EH (cell line): ENCODE data around the gene TSPAN8.
"Not testable (repeated sequence)": the region's sequence is repeated elsewhere in the genome, so short reads cannot be mapped to it uniquely, and the experiment has no call there.

Experiments used
- DNase-seq: peaks from one replicate; pipeline ENCODE4 v3.0.0-alpha.2; 2015; ENCODE audit warnings: low read depth

Gene TSPAN8

GRCh38 chr12:71164166-71164565, 6.4 kb upstream of the TSPAN8 start:
- DNase-seq: no peak

- DNase-seq: no peak
Observed at GRCh38 chr12:71162832-71163763, 5.3 kb upstream of the TSPAN8 start.

GRCh38 chr12:71161591-71161990, 3.8 kb upstream of the TSPAN8 start:
- DNase-seq: no peak

GRCh38 chr12:71160585-71160984, 2.8 kb upstream of the TSPAN8 start:
- DNase-seq: no peak

- DNase-seq: no peak
Observed at GRCh38 chr12:71159878-71160277, 2.1 kb upstream of the TSPAN8 start.

- DNase-seq: no peak
Observed at GRCh38 chr12:71159264-71159663, 1.5 kb upstream of the TSPAN8 start.

- no peak for DNase-seq
Observed at GRCh38 chr12:71158361-71158882, 623 bp upstream of the TSPAN8 start.

- DNase-seq: no peak
Observed at GRCh38 chr12:71155225-71155624, 2.6 kb downstream of the TSPAN8 start.

GRCh38 chr12:71152851-71153250, 4.9 kb downstream of the TSPAN8 start:
- DNase-seq: no peak

GRCh38 chr12:71150041-71150440, 7.8 kb downstream of the TSPAN8 start:
- DNase-seq: not testable (repeated sequence)

GRCh38 chr12:71144682-71145081, 13.1 kb downstream of the TSPAN8 start:
- no peak for DNase-seq

GRCh38 chr12:71142956-71143355, 14.8 kb downstream of the TSPAN8 start:
- DNase-seq: no peak

GRCh38 chr12:71142016-71142415, 15.8 kb downstream of the TSPAN8 start:
- no peak for DNase-seq

- DNase-seq: no peak
Observed at GRCh38 chr12:71141378-71141926, 16.3 kb downstream of the TSPAN8 start.

- no peak for DNase-seq
Observed at GRCh38 chr12:71139153-71139735, 18.6 kb downstream of the TSPAN8 start.

GRCh38 chr12:71138011-71138410, 19.8 kb downstream of the TSPAN8 start:
- DNase-seq: no peak

- no peak for DNase-seq
Observed at GRCh38 chr12:71135812-71136176, 22.0 kb downstream of the TSPAN8 start.

- no peak for DNase-seq
Observed at GRCh38 chr12:71135077-71135811, 22.6 kb downstream of the TSPAN8 start.

- no peak for DNase-seq
Observed at GRCh38 chr12:71134405-71134804, 23.4 kb downstream of the TSPAN8 start.

GRCh38 chr12:71130521-71131069, 27.2 kb downstream of the TSPAN8 start:
- no peak for DNase-seq

- no peak for DNase-seq
Observed at GRCh38 chr12:71129364-71129763, 28.4 kb downstream of the TSPAN8 start.

- DNase-seq: no peak
Observed at GRCh38 chr12:71128191-71128788, 29.5 kb downstream of the TSPAN8 start.
